ENCODE results near the gene GDPD3.
A peak's percentile ranks its signal among the peaks of the same experiment; 100 is the strongest.

GDPD3 gene

DNA sequence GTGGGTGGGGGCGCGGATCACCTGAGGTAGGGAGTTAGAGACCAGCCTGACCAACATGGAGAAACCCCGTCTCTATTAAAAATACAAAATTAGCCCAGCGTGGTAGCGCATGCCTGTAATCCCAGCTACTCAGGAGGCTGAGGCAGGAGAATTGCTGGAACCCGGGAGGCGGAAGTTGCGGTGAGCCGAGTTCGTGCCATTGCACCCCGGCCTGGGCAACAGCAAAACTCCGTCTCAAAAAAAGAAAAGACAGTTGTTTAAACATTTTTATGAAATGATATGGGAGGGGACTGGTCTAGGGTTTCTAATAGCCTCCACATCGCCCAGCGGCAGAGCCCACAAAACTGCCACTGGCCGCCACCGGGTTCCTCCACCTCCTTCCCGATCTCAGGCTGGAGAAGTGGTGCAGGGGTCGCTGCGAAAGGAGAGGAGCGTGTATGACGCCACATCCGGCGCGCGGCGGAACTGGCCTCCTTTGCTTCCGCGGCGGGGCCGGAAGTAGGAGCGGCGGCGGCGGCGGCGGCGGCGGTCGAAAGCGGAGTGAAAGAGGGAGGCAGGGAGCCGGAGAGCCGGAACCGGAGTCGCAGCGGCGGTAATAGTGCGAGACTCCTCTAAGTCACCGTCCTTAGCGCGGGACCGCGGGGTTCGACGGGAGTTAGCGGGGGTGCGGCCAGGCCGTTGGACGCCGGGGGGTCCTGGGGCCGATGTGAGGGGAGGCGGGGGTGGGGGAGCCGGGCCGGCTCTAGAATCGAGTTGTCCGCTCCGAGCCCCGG is 37.6 kb downstream of the GDPD3 start, which contains the start of gene PPP4C:
PPP4C (plus strand) TSS at position 492 of the 773 bp plus-strand sequence. CDS start 384 bp downstream, outside the sequence.
- TF ChIP-seq, protein P1, sequence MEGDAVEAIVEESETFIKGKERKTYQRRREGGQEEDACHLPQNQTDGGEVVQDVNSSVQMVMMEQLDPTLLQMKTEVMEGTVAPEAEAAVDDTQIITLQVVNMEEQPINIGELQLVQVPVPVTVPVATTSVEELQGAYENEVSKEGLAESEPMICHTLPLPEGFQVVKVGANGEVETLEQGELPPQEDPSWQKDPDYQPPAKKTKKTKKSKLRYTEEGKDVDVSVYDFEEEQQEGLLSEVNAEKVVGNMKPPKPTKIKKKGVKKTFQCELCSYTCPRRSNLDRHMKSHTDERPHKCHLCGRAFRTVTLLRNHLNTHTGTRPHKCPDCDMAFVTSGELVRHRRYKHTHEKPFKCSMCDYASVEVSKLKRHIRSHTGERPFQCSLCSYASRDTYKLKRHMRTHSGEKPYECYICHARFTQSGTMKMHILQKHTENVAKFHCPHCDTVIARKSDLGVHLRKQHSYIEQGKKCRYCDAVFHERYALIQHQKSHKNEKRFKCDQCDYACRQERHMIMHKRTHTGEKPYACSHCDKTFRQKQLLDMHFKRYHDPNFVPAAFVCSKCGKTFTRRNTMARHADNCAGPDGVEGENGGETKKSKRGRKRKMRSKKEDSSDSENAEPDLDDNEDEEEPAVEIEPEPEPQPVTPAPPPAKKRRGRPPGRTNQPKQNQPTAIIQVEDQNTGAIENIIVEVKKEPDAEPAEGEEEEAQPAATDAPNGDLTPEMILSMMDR (IDR thresholded peaks at IDR 0.05; ENCODE audit: borderline replicate concordance, insufficient read depth, low read depth, low read length): no peak

DNA sequence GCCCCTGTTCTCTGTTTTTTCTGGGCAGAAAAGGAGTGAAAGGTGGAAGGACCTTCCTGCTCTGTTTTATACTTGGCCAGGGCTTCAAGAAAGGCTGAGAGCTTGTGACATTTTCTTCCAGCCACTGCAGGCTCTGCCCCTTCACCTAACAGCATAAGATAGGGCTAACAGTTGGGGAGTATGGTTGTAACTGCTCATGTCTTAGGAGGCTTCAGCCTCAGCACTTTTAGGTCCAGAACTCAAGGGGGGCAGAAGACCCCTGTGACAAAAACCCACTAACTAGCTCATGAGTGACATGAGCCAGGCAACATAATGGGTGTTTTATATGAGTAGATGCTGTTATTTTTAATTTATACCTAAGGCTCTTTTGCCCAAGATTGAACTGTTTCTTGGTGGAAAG is 42.8 kb downstream of the GDPD3 start:
- TF ChIP-seq, protein P1 (IDR thresholded peaks at IDR 0.05; ENCODE audit: borderline replicate concordance, insufficient read depth, low read depth, low read length): no peak
- no peak overlapping the region for H3K4me3 ChIP-seq (ENCODE audit: low read depth, low read length)

More for the DNA sequence above, 37.6 kb downstream of the GDPD3 start, which contains the start of gene PPP4C:
- peak within 1 kb of the TSS; percentile 73 for H3K4me3 ChIP-seq (ENCODE audit: low read depth, low read length)

DNA sequence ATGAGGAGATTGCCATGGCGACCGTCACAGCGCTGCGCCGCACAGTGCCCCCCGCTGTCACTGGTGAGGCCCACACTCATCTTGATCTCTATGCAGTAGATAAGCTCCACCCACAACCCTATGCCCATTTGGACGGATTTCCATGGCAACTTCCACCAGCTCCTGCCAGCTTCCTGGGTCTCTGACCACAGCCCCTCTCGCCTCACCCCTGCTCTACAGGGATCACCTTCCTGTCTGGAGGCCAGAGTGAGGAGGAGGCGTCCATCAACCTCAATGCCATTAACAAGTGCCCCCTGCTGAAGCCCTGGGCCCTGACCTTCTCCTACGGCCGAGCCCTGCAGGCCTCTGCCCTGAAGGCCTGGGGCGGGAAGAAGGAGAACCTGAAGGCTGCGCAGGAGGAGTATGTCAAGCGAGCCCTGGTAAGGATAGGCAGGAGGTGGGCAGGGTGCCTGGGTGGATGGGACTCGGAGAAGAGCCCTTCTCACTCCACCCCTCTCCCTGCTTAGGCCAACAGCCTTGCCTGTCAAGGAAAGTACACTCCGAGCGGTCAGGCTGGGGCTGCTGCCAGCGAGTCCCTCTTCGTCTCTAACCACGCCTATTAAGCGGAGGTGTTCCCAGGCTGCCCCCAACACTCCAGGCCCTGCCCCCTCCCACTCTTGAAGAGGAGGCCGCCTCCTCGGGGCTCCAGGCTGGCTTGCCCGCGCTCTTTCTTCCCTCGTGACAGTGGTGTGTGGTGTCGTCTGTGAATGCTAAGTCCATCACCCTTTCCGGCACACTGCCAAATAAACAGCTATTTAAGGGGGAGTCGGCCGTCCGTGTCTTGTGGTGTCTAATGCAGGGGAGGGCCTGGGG is 43.5 kb downstream of the GDPD3 start:
- TF ChIP-seq, protein P1 (IDR thresholded peaks at IDR 0.05; ENCODE audit: borderline replicate concordance, insufficient read depth, low read depth, low read length): no peak
- H3K4me3 ChIP-seq (ENCODE audit: low read depth, low read length): no peak overlapping the region

DNA sequence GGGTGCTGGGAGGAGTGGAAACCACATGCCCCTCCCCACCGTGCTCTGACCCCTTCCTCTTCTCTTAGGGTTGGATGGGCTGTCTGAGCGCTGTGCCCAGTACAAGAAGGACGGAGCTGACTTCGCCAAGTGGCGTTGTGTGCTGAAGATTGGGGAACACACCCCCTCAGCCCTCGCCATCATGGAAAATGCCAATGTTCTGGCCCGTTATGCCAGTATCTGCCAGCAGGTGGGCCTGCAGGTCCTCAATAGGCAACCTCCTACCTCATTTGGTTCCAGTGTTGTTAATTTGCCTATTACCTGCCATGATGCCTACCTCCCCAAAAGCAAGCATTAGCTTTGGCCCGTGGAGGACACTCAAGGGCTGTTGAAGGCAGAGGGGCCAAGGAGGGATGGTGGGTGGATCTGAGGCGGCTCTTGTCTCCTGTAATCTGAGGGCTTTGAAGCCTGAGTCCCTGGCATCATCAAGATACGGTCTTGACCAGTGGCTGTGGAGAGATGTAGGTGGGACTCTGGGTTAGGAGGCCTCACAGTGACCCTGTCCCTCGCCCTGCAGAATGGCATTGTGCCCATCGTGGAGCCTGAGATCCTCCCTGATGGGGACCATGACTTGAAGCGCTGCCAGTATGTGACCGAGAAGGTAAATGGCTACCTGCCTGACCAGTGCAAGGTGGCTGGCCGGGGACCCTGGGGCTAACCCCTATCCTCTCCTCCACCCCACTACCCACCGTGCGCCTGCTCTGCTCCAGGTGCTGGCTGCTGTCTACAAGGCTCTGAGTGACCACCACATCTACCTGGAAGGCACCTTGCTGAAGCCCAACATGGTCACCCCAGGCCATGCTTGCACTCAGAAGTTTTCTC is 44.4 kb downstream of the GDPD3 start:
- H3K4me3 ChIP-seq (ENCODE audit: low read depth, low read length): no peak overlapping the region
- TF ChIP-seq, protein P1 (IDR thresholded peaks at IDR 0.05; ENCODE audit: borderline replicate concordance, insufficient read depth, low read depth, low read length): peak; percentile 52; the same call in 1 of the 2 replicates

DNA sequence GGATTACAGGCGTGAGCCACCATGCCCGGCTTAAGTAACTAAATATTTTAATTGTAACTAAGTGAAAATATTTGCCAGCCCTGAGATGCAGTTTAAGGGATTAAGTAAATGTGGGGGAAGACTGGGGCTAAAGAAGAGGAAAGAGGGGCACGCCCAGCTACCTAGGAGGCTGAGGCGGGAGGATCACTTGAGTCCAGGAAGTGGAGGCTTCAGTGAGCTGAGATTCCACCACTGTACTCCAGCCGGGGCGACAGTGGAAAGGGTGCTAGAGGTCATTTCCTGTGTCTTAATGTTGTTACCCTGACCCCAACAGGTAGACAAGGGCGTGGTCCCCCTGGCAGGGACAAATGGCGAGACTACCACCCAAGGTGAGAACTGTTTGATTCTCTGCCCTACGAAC is 45.0 kb downstream of the GDPD3 start:
- TF ChIP-seq, protein P1 (IDR thresholded peaks at IDR 0.05; ENCODE audit: borderline replicate concordance, insufficient read depth, low read depth, low read length): no peak
- no peak overlapping the region for H3K4me3 ChIP-seq (ENCODE audit: low read depth, low read length)

DNA sequence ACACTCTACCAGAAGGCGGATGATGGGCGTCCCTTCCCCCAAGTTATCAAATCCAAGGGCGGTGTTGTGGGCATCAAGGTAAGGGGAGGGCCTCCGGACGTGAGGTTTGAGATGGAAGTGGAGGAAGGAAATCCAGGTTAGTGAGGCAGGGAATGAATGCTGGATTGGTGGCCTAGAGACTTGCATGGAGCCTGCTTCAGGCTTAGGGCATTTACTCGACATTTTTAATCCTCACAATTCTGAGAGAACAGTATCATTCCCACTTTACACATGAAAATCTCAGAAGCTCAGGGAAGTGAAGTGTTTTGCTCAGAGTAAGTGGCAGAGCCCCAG is 45.8 kb downstream of the GDPD3 start:
- TF ChIP-seq, protein P1 (IDR thresholded peaks at IDR 0.05; ENCODE audit: borderline replicate concordance, insufficient read depth, low read depth, low read length): no peak
- no peak overlapping the region for H3K4me3 ChIP-seq (ENCODE audit: low read depth, low read length)

Measured in GM12875 (cell line).